CD4-positive, alpha-beta T cell treated with Interleukin-15 for 4 hours (primary cell): ENCODE data around the gene SF1.
A peak's percentile ranks its signal among the peaks of the same experiment; 100 is the strongest.

Experiments
- DNase-seq: peaks from one replicate; pipeline ENCODE4 v3.0.0-alpha.2; 2020; ENCODE audit warnings: low spot score

Gene SF1

DNA sequence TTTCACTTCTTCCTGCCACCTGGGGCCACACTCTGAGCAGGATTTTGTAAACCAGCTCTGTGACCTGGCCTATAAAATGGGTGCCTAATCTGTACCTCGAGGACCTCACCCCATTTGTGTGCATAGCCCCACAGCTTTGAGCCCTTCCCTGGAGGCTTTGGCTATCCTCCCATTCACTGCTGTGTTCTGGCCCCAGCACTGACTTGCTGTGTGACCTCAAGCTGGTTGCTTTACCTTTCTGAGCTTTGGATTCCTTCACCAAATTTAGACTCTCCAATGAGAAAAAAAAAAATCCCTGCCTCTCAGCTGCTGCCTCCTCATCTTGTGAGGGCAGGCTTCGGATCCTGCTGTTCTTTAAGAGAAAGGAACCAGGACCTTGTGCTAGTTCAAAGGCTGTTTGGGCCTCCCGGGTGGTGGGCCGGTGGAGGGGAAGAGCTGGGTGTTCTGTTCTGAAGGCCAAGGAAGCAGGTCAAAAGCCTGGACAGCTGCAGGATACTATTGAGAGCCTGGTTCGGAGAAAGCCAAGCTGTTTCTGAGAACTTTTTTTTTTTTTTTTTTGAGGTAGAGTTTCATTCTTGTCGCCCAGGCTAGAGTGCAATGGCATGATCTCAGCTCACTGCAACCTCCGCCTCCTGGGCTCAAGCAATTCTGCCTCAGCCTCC is 17.5 kb downstream of the SF1 start:
- DNase-seq = no peak

DNA sequence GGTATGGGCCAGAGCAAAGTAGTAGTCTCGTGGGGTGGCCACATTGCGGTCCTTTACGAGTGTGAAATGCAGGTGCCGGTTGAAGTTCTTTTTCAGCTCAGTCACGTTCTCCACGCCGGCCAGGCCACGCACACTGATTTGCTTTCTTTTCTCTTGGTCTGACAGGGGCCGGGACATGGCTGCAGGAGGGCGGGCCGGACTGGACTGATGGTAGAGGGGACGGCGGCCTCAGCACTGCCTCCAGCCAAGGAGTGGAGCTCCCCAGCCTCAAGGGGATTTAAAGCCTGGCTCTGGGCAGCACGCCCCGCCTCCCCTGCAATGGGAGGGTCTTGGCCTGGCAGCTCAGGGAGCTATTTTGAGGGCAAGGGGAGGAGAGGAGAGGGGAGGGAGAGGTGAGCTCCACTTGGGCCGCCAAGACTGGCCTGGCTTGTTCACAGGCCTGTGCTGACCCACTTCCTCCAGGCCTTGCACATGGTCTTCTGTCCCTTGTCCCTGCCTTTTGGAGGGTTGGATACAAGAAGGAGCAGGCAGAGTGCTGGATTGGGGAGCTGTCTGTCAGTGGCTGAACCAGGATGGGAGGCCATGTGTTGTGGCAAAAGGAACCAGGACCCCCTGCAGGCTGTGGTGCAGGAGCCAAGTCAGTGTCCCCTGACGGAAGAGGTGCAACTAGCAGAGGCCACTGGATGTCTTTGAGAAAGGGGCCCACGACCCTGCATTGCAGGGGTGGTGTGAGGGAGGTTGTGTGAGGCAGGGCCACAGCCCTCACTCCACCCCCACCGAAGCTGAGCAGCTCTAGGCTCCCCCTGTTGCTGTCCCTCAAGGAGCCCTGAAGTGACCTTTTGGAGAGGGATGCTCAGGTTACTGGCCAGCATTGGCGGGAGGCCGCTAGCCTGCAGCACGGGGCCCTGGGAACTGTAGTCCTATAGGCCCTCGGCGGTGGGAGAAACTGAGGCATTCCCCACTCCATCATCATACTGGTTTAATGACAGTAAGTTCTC is 18.3 kb downstream of the SF1 start, which contains the start of gene PYGM:
PYGM (minus strand) TSS at position 253 of the 998 bp plus-strand sequence; CDS start at position 177, 76 bp downstream.
- no peak for DNase-seq

DNA sequence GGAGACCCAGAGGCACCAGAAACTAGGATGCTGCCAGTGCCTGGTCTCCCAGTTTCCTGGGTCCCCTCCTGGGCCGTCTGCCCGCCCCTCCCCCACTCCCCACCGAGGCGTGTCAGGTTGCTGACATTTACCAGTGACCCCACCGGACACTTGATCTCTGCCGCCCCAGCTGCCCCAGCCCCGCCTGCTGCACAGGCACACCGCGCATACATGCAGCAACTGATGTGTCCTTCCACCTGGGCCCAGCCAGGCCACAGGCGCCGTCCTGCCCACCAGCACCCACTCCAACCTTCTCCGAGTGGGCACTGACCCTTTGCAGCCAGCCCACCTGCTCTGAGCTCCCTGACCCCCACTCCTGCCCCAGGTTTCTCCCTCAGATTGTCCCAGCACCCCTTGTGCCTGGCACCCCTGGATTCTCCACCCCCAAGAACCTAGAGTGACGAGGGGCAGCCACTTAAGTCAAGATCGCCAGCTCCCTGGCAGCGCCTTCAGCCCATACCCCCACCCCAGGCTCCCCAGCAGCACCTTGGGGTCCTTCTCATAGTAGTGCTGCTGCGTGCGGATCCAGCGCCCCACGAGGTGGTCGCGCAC is 19.1 kb downstream of the SF1 start:
- DNase-seq = no peak

DNA sequence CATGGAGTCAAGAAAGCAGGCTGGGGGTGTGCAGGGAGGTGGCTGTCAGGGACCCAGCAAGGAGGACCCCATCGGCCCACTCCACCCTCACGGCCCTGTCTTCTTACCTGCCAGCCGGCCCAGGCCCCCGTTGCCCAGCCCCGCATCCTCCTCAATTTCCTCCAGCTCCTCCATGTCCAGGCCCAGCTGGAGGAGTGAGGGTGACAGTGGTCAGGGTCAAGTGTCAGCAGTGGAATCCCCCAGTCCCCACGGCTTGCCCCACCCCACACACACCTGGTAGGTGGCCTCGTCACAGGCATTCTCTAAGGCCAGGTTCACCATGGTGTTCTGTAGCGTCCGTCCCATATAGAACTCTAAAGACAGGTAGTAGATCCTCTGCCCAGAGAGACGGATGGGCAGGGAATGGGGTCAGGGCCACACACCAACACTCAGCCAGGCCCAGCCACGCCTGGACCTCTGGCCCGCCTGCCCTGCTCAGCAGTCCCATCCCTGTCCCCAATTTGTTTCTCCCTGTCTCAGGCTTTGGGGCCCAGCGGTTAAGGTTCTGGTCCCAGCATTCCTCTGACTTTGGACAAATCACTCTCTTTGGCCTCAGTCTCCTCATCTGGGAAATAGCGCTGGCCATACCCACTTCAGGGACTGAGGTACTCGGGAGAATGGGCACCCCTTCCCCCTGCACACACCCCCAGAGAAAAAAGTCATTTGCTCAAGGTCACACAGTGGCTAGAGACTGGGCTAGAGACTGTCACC is 19.8 kb downstream of the SF1 start:
- no peak for DNase-seq

DNA sequence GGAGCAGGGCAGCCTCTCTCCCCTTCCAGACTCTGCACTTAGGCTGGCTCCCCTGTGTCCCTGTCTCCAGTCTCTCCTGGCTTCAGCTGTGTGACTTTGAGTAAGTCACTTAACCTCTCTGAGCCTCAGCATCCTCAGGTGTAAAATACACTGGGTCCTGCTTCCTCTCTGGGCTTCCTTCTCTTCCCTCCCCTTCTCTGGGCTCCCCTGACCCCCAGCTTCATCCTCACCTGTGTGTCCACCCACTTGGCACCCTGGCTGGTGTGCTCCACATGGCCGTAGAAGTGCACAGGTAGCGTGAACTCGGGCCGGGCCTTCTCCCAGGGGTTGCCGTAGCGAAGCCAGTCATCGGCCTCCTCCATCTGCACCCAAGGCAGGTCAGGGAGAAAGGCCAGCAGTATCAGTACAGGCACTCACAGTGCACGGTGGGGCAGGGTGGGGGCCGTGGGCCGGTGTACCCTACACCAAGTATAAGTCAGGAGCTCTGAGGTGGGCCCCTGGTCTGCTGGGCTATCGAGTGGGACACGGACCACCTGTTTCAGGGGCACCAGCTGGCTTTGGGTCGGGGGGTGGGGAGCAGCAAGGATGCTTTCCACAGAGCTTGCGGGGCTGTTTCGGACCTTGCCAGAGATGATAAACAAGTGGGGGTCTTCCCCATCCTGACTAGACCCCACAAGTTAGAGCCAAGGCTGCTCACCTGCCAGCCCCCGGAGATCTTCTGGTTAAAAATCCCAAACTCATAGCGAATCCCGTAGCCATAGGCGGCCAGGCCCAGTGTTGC is 20.6 kb downstream of the SF1 start:
- DNase-seq = no peak

DNA sequence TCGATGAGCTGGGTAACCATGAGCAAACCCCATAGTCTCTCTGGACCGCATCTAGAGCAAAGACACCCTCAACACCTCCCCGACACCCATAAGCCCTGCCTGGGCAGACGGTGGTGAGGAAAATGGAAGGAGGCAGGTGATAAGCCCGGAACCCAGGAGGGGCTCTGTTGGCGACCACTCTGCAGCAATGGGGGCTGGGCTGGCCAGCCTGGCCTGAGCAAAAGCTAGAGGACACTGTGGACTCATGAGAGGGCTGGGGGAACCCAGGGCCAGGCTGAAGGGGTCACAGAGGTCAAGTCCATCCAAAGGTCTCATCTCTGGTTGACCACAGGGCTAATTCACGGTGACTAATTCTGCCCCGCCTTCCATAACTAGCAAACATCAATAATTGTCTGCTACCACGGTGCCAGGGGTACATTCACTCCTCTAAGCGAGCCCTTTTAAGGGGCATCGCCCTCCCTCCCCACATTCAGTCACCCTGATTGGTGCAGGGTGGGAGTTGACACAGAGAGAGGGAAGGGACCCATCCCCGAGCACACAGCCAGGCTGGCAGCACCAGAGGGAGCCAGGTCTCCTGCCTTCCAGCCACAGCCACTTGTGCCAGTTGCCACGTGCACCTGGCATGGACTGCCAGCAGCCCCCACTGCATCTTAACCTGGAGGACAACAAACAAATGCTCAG is 22.5 kb downstream of the SF1 start:
- DNase-seq = no peak

DNA sequence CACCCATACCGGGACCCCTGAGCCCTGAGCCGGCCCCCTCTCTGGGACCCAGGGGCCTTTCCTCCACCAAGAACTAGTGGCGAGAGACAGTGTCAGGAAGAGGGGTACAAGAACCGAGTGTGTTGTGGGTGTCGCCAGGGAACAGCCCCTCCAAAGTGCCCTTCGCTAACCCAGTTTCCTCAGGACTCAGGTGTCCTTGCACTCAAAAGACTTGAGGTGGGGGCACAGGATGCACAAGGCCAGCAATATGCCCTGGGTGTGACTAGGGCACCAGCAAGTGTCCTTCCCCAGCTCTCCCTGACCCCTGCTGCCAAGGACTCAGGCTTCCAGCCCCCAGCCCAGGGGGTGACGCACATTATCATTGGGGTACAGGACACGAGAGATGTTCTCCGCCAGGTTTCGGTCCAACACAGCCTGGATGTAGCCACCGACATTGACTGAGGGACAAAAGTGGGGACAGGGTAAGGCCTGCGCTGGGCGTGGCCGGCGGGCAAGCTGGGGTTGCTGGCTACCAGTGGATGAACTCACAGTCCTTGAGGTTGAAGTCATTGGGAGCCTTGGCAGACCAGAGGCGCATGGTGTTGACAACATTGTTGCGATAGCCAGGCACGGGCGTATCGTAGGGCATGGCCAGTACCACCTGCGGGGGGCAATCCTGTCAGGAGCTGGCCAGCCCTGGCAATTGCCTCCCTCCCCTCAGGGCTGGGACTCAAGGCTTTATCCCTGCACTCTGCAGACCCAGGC is 23.3 kb downstream of the SF1 start:
- DNase-seq = no peak

DNA sequence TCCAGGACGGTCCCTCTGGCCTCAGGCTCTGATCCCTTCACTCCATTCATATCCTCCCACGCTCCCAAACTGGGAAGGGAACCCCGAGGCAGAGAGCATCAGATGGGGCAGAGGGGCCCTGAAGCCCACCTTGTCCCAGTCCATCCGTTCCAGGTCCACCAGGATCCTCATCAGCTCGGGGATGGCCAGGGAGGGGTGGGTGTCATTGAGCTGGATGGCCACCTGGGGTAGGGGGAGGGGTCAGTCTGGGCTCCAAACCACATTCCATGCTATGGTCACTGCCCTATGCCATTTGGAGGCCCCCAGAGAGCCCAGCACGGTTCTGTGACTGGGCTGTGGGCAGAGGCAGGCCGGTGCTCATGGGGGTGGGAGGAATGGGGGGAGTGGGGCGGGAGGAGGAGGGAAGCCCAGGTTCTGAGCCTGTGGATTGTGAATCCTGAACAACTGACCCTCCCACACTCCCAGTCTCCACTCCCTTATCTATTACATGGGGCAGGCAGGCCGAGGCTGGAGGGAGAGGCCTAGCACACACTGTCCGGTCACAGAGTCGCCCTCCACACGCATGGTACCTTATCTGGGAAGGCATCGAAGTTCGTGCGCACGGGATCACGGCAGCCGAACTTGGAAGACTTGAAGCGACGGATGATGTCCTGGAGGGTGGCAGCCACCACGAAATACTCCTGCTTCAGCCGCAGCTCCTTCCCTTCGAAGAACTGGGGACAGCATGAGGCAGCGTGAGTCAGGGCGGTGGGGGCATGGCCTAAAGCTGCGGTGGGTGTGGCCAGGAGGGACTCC is 24.0 kb downstream of the SF1 start:
- no peak for DNase-seq

DNA sequence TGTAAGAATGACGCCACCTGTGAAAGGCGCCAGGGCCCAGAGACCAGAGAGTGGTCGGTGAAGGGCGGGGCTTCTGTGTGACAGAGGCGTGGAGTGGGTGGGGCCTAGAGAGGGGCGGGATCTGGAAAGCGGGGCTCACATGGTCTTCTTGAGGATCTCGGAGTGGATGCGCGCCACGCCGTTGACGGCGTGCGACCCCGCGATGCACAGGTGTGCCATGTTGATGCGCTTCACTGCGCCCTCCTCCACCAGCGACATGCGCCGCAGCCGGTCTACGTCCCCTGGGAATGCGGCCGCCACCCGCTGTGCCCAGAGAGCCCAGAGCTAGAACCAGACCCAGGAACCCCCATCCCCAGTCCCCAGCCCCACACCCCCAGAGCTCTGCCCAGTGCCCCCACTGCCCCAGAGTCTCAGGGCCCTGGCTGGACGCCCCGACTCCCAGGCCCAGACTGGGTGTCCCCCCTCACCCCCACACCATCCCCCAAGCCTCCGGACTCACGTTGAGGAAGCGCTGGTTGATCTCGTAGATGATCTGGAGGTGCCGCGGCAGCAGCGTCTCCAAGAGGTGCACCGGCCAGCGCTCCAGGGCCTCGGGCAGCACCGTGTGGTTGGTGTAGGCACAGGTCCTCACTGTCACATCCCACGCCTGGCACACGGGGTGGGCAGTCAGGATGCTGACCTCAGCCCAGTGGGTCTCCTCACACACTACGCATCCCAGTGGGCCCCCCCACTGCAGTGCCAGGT is 24.8 kb downstream of the SF1 start:
- no peak for DNase-seq

DNA sequence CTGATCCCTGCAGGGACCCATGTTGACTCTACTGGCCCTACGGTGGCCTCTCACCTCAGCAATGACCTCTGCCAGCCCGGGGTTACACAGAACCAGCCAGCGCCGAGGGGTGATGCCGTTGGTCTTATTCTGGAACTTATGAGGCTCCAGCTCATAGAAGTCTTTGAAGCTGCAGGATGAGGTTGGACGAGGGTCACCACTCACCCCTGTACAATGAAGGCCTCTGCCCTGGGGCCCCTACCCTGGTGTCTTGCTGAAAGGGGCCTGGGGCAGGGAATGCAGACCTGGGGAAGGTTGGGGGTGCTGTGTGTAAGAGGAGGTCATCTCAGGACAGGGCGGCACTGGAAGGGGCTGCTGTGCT is 25.3 kb downstream of the SF1 start:
- no peak for DNase-seq

DNA sequence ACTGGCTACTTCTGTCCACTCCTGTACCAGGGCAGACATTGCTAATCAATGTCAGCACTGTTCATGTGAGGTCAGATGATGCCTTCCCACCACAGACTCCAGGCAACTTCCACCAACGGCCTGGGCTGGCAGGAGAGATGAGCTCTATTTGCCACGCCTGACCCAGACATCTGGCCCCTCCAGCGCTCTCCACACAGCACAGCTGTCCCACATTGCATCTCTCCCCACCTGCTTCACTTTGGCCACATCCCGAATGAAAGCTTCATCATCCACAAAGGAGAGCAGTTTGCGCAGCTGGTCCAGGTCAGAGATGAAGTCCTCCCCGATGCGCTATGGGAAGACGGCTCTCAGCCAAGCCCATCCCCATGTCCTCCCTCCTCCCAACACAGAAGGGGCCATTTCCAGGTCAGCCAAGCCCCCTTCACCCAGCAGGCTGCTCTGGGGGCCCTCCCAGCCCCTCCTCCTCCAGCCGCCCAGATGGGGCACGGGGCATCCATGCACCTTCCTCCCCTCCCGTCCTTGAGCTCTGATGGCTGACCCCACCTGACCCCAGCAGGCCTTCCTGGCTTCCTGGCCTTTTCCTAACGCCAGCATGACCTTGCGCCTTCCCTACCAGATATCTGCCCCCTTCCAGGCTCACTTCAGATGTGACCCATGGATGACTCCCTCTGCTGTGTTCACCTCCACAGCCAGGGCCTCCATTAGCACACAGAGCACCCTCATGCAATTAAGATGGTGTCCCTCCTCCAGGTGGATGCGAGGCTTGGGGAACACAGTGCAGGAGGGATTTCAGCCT is 26.0 kb downstream of the SF1 start:
- no peak for DNase-seq

DNA sequence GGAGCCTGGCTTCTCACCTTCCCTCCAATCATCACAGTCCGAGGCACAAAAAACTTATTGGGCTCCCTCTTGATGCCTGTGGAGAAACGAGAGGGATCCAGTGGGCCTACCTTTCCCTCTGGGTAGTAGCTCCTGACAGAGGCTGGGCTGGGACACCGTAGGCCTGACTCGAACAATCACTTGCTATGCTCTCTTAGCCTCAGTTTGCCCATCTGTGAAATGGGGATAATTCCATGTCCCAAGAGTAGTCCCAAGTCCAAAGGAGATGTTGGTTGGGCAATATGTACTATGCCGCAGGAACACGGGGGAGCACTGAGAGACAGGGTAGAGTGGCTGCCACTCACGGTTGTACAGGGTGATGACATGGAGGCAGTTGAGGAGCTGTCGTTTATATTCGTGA is 26.8 kb downstream of the SF1 start:
- no peak for DNase-seq

DNA sequence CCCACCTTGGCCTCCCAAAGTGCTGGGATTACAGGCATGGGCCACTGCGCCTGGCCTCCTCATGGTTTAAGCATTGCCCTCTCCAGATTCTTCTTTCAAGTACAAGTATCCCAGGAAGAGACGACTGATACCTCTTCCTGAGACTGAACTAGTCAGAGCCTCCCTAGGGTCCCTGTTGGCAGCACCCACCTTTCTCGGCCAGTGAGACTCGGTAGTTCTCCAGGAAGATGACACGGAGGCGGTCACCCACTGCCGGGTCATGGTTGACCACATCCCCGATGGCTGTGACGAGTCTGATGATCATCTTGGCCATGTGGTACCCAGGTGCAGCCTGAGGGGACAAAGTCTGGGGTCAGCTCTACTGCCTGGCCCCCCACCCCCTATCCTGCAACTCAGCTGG is 27.2 kb downstream of the SF1 start:
- no peak for DNase-seq

DNA sequence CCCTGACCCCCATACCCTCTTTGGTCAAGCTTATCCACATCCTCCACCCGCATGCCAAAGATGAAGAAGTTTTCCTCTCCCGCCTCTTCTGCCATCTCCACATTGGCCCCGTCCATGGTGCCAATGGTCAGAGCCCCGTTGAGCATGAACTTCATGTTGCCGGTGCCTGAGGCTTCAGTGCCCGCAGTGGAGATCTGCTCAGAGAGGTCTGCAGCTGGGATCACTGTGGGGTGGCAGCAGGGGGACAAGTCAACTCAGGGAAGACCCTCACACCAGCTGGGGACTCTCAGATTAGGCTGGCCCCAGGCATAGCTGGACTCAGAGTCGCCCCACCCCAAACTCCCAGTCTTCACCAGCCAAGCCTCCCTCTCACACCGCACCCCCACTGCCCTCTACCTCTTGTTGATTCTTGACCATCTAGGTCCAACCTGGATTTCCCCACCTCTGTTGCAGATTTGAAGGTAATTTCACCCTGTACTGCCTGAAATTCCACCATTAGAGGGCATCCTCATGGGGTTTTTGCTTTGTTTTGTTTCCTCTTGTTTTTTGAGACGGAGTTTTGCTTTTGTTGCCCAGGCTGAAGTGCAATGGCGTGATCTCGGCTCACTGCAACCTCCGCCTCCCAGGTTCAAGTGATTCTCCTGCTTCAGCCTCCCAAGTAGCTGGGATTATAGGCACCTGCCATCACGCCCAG is 27.8 kb downstream of the SF1 start:
- DNase-seq = peak; percentile 30

DNA sequence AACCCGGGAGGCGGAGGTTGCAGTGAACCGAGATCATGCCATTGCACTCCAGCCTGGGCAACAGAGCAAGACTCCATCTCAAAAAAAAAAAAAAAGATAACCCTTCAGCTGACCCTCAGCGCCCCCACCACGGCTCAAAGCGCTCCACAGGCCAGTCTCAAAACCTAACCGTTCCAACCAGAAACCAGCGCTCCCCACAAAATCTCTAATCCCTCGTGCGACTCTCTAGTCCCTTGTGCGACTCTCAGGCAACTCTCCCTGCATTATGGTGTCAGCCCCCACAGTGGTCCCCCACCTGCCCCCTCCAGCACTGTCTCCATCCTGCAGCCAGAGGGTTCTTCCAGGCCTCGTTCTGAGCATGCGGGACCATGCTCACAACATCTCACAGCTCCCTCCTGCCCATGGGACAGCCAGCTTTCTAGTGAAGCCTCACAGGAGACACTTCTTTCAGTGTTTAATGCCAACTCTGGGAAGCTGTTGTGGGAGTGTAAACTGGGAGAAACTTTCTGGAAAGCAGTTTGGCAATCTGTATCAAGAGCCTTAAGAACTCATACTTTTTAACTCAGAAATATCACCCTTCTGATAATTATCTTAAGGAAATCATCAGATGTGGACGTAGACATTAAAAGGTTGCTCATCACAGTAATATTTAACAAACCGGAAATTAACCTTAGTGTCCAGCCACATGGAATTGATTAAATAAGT is 30.2 kb downstream of the SF1 start:
- no peak for DNase-seq

DNA sequence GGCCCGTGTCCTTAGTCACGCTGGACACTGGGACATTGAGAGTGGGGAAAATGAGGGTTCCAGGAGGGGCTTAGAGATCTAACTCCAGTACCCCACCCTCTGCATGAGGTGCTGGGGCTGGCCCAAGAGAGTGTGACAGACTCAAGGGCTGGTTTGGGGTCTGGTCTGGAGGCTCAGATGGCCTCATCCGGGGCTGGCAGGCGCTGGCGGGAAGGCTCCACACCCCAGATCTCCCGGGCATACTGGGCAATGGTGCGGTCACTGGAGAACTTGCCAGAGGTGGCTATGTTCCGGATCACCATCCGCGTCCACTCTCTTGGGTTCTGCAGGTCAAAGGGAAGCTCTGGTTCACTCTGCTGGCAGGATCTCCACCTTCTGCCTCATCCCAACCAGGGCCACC is 31.9 kb downstream of the SF1 start:
- no peak for DNase-seq
